Measurements from ENCODE around the gene VASN.
"Not testable (repeated sequence)": the region's sequence is repeated elsewhere in the genome, so short reads cannot be mapped to it uniquely, and the experiment has no call there.

VASN gene

GRCh38 chr16:4390266-4391260, 18.9 kb downstream of the VASN start:
- H3K4me1 Mint-ChIP-seq (ENCODE audit: low read depth), result no peaks in the 10 kb centered on the region
- no peak overlapping the region for H3K4me3 Mint-ChIP-seq
- no peaks in the 10 kb centered on the region for H3K36me3 Mint-ChIP-seq
- peak overlapping the region; percentile 35 for H3K27ac Mint-ChIP-seq
- no peaks in the 10 kb centered on the region for H3K27me3 Mint-ChIP-seq
- H3K9me3 Mint-ChIP-seq (ENCODE audit: low read depth), result no peaks in the 10 kb centered on the region

DNA sequence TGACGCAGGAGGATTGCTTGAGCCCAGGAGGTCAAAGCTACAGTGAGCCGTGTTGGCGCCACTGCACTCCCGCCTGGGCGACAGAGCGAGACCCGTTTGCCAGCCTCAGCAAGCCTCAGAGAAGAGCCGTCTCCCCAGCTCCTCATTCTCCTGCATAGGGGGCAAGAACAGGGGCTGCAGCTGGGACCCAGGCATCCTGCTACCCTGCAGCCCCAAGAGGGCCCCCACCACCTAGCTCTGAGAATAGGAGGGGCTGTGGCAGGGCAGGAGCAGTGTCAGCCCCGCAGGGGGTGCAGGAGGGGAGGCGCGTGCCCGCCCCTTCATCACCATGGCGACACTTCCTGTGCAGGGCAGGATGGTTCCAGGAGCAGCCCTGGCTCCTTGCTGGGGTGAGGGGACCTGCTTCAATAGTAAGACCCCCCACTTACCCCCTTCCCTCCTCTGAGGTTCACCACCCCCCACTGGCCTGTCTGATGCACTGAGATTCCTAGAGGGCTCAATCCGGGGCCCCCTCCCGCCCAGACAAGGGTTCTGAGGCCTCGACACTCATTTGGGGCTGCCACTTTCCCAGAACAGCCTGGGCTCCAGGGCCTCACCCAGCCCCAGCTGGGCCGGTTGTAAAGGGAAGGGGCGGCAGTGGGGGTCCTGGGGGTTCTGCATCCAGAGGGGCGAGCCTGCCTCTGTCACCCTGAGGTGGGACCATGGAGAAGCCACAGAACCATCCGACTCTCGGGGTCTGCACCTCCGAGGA, 20.2 kb downstream of the VASN start:
- H3K9me3 Mint-ChIP-seq (ENCODE audit: low read depth), result no peaks in the 10 kb centered on the region
- H3K27ac Mint-ChIP-seq, result no peak overlapping the region
- no peaks in the 10 kb centered on the region for H3K36me3 Mint-ChIP-seq
- H3K4me3 Mint-ChIP-seq, result no peak overlapping the region
- no peaks in the 10 kb centered on the region for H3K4me1 Mint-ChIP-seq (ENCODE audit: low read depth)
- H3K27me3 Mint-ChIP-seq, result no peaks in the 10 kb centered on the region

DNA sequence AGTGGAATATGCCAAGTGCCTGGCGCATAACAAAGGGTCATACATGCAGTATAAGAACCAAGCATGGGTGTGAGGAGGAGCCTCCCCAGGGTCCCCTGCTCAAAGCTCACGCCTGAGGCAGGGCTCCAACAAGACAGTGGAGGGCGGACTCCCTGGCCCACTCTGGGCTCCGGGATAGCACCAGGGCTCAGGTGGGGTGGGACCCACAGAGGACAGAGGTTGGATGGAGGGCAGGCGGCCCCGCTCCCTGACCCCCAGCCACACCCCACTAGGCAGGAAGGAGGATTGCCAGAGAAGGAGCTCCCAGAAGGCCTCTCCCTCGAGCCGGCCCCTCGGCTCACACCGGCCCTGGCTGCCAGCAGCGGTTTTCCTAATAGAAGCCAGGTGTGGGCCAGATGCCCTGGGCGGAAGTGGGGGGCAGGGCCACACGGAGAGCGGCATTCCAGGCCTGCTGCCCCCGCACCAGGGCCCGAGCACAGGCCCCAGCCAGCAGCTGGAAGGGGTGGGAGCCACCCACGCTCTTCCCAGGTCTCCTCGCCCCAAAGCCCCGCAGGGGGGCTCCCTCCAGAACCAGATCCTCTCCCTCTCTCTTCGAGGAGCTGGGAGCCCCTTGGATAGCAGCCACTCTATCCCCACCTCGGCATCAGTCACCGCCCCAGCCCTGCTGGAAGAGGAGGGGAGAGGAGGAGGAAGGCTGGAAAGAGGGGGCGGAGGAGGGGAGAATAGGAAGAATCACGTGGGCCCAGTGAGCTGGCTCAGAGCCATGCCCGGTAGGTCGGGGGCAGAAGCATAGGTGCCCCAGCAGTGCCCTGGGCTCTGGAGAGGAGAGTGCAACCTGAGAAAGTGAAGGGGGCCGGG, 21.0 kb downstream of the VASN start:
- Mint-ChIP-seq H3K4me3 (no peak overlapping the region), H3K36me3 (no peaks in the 10 kb centered on the region), H3K27ac (no peak overlapping the region), H3K27me3 (no peaks in the 10 kb centered on the region), H3K9me3 (ENCODE audit: low read depth) (no peaks in the 10 kb centered on the region), H3K4me1 (ENCODE audit: low read depth) (no peaks in the 10 kb centered on the region)

DNA sequence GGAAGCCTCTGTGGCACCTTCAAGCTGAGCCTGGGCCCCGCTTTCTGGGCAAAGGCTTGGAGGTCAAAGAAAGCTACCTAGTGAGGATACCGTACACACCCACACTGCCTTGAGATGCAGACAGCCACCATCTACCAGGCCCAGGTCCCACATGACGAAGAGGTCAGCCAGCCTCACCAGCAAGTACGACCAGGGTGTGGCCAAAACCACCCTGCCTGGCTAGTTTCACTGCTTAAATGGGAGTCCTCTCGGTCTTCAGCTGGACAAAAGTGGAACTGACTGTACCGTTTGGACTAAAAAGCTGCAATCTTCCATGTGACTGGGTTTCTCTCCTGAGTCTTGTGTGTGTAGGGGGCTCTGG, 21.6 kb downstream of the VASN start:
- Mint-ChIP-seq H3K27ac (no peak overlapping the region), H3K4me1 (ENCODE audit: low read depth) (no peaks in the 10 kb centered on the region), H3K27me3 (no peaks in the 10 kb centered on the region), H3K4me3 (no peak overlapping the region), H3K36me3 (no peaks in the 10 kb centered on the region), H3K9me3 (ENCODE audit: low read depth) (no peaks in the 10 kb centered on the region)

GRCh38 chr16:4393850-4394249, 22.2 kb downstream of the VASN start:
- not testable (repeated sequence) for H3K4me1 Mint-ChIP-seq (ENCODE audit: low read depth); H3K9me3 Mint-ChIP-seq (ENCODE audit: low read depth); H3K4me3 Mint-ChIP-seq; H3K36me3 Mint-ChIP-seq; H3K27ac Mint-ChIP-seq; H3K27me3 Mint-ChIP-seq

DNA sequence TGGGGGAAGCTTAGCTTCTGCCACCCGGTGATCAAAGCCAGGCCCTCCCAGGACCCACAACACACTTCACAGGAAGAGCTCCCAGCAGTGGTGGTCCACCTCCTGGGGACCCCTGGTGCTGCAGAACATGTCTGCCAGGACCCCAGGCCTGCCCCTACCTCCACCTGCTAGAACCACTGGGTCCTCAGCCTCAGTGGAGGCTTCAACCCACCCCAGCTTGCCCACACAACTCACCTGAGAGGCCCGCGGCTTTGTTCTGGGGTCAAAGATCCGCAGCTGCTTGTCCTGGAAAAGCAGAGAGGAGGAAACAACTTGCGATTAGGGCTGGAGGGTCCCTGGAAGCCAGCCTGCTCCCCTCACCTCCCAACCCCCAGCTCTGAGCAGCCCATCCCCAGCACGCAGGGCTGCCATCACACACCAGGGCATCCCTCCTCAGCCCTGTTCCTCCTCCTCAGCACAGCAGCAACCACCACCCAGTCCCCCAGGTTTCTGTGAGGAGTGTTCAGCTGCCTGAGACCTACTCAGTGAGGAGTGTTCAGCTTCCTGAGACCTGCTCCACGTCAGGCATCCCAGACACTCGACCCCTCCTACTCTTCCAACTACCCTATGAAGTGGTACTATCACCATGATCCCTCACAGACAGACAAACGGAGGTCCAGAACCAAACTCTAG, 23.5 kb downstream of the VASN start:
- H3K4me3 Mint-ChIP-seq, result no peak overlapping the region
- peak overlapping the region; percentile 66 for H3K27ac Mint-ChIP-seq
- H3K27me3 Mint-ChIP-seq, result no peaks in the 10 kb centered on the region
- peaks cover 11% of the 10 kb centered on the region for H3K4me1 Mint-ChIP-seq (ENCODE audit: low read depth)
- H3K36me3 Mint-ChIP-seq, result peaks cover 4% of the 10 kb centered on the region
- H3K9me3 Mint-ChIP-seq (ENCODE audit: low read depth), result no peaks in the 10 kb centered on the region

GRCh38 chr16:4399001-4399730, 27.5 kb downstream of the VASN start:
- Mint-ChIP-seq H3K36me3 (peaks cover 4% of the 10 kb centered on the region), H3K4me1 (ENCODE audit: low read depth) (peaks cover 14% of the 10 kb centered on the region), H3K27ac (peak overlapping the region; percentile 2), H3K27me3 (no peaks in the 10 kb centered on the region), H3K9me3 (ENCODE audit: low read depth) (no peaks in the 10 kb centered on the region), H3K4me3 (no peak overlapping the region)

- Mint-ChIP-seq H3K4me1 (ENCODE audit: low read depth) (peaks cover 16% of the 10 kb centered on the region), H3K4me3 (no peak overlapping the region), H3K36me3 (peaks cover 4% of the 10 kb centered on the region), H3K27me3 (no peaks in the 10 kb centered on the region), H3K27ac (peak overlapping the region; percentile 37), H3K9me3 (ENCODE audit: low read depth) (no peaks in the 10 kb centered on the region)
Observed at GRCh38 chr16:4401094-4401501, 29.4 kb downstream of the VASN start.

GRCh38 chr16:4401510-4401909, 29.9 kb downstream of the VASN start:
- no peaks in the 10 kb centered on the region for H3K27me3 Mint-ChIP-seq

DNA sequence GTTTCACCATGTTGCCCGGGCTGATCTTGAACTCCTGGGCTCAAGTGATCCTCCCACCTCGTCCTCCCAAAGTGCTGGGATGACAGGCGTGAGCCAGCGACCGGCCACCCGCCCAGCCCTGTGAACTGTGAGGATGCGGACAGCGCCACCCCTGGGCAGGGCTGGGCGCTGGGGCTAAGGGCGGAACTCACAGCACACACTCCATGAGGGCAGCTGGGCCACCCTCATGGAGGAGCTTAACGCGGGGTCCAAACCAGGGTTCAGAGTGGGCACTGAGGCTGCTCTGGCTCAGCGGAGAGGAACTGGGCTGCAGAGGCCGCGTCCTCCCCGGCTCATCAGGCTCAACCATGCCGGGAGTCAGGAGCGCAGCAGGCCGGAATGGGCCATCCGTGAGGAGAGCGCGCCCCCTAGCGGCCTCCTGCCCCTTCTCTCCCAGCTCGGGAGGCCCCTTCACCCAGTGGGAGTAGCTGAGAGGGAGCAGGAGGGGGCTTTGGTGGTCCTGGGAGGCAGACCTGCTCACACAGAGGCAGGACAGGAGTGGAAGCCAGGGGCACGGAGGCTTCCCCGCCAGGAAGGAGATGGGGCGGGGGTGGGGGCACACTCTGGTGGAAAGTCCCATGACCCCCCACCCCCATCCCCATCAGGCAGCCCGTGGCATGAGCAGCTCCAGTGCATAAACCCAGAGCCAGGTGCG, 30.9 kb downstream of the VASN start:
- Mint-ChIP-seq H3K4me3 (no peak overlapping the region), H3K27me3 (no peaks in the 10 kb centered on the region), H3K9me3 (ENCODE audit: low read depth) (no peaks in the 10 kb centered on the region), H3K4me1 (ENCODE audit: low read depth) (peaks cover 16% of the 10 kb centered on the region), H3K27ac (no peak overlapping the region), H3K36me3 (peaks cover 4% of the 10 kb centered on the region)

More at GRCh38 chr16:4401510-4401909, 29.9 kb downstream of the VASN start:
- H3K4me1 Mint-ChIP-seq (ENCODE audit: low read depth), result peaks cover 16% of the 10 kb centered on the region
- no peak overlapping the region for H3K4me3 Mint-ChIP-seq
- H3K9me3 Mint-ChIP-seq (ENCODE audit: low read depth), result no peaks in the 10 kb centered on the region
- H3K36me3 Mint-ChIP-seq, result peaks cover 4% of the 10 kb centered on the region
- H3K27ac Mint-ChIP-seq, result peak overlapping the region; percentile 11

DNA sequence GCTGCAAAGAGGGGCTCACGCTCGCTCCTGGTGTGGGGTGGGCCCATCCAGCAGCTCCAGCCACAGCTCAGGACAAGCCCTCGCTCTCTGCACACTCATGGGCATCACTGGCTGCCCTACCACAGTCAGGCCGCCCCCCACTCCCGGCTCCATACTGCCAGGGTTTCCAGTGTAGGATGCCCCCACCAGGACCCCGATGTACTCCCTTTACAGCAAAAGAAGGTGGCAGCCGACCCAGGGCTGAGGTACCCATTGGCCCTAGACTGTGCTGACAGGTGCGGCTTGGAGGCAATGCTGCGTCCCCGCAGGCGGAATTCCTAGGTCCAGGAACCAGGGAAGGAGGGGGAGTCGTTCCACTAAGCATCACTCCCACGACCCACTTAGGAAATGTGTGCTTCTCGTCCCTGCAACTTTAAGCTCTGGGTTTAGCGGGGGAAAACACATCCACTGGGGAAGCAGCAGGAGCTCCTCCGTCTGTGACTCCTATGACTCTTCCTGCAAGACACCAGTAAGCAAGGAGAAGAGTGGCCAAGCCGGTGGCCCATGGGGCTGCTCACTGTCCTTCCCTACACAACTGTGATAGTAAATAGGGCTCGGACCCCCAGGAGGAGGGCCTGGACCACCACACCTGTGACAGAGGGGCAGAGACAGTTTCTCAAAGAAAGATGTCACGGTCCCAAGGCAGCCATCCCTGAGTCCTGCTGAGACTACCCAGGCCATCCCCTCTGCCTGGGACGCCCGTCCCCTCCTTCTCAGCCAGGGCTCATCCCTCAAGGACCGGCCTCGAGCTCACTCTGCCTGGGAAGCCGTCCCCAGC, 31.7 kb downstream of the VASN start:
- Mint-ChIP-seq H3K36me3 (peaks cover 4% of the 10 kb centered on the region), H3K4me3 (no peak overlapping the region), H3K27ac (no peak overlapping the region), H3K4me1 (ENCODE audit: low read depth) (peaks cover 16% of the 10 kb centered on the region), H3K9me3 (ENCODE audit: low read depth) (no peaks in the 10 kb centered on the region), H3K27me3 (no peaks in the 10 kb centered on the region)

DNA sequence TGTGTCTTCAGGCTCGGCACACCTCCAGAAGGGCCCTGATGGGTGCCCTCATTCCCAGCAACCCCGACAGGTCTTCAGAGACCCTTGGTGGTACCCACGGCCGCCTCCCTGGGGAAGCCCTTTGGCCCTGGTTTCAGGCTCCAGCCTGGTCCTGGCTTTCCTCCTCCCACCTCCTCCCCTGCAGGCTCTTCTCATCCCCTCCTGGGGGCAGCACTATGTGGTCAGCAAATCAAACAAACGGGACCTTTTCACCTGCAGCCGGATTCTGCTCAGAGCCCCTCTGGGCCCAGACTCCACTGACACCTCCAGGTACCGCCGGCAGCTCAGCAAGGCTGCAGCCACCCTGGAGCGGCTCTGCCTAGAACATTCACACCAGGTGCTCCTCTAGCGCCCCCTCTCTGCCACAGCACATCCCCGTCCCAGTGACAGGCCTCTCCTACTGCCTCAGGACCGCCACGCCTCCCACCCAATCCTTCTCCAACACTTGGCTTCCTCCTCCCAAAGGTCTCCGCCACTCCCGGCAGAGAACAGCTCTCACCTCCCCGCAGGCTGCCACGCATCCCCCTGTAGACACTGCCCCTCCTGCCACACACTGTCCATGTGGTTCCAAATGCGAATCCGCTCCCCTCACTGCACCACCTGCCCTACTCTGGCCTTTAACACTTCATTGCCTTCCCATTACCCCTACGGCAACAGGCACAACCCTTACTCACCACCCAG, 32.8 kb downstream of the VASN start:
- H3K27ac Mint-ChIP-seq, result peak overlapping the region; percentile 25
- H3K36me3 Mint-ChIP-seq, result peaks cover 3% of the 10 kb centered on the region
- H3K4me1 Mint-ChIP-seq (ENCODE audit: low read depth), result peaks cover 13% of the 10 kb centered on the region
- H3K27me3 Mint-ChIP-seq, result no peaks in the 10 kb centered on the region
- no peak overlapping the region for H3K4me3 Mint-ChIP-seq
- no peaks in the 10 kb centered on the region for H3K9me3 Mint-ChIP-seq (ENCODE audit: low read depth)
